MV-4-11 (cell line): ENCODE measurements around the gene PARD3B.

Source experiments
- DNase-seq: peaks from one replicate; lab custom pipeline; 2025; lab: John Stamatoyannopoulos, UW

PARD3B gene

GRCh38 chr2:204586444-204587180, 41.3 kb downstream of the PARD3B start:
- DNase-seq: no peak

GRCh38 chr2:204590063-204590462, 44.8 kb downstream of the PARD3B start:
- DNase-seq: no peak

- no peak for DNase-seq
Observed at GRCh38 chr2:204591225-204591624, 46.0 kb downstream of the PARD3B start.

- no peak for DNase-seq
Observed at GRCh38 chr2:204604061-204604460, 58.8 kb downstream of the PARD3B start.

GRCh38 chr2:204608237-204608939, 63.1 kb downstream of the PARD3B start:
- DNase-seq: no peak

- no peak for DNase-seq
Observed at GRCh38 chr2:204611017-204611631, 65.8 kb downstream of the PARD3B start.

GRCh38 chr2:204611764-204612163, 66.5 kb downstream of the PARD3B start:
- no peak for DNase-seq

- DNase-seq: no peak
Observed at GRCh38 chr2:204613635-204614034, 68.4 kb downstream of the PARD3B start.

GRCh38 chr2:204615456-204615855, 70.2 kb downstream of the PARD3B start:
- DNase-seq: no peak

GRCh38 chr2:204625135-204625534, 79.9 kb downstream of the PARD3B start:
- DNase-seq: no peak

- DNase-seq: no peak
Observed at GRCh38 chr2:204628926-204629712, 83.8 kb downstream of the PARD3B start.

GRCh38 chr2:204632410-204632809, 87.1 kb downstream of the PARD3B start:
- no peak for DNase-seq

- DNase-seq: no peak
Observed at GRCh38 chr2:204634564-204634963, 89.3 kb downstream of the PARD3B start.

GRCh38 chr2:204635478-204635877, 90.2 kb downstream of the PARD3B start:
- DNase-seq: no peak

- DNase-seq: no peak
Observed at GRCh38 chr2:204638471-204639194, 93.4 kb downstream of the PARD3B start.

- DNase-seq: no peak
Observed at GRCh38 chr2:204643326-204643725, 98.1 kb downstream of the PARD3B start.

- no peak for DNase-seq
Observed at GRCh38 chr2:204645018-204645773, 99.9 kb downstream of the PARD3B start.

GRCh38 chr2:204647626-204648025, 102.4 kb downstream of the PARD3B start:
- DNase-seq: no peak

GRCh38 chr2:204650611-204651010, 105.3 kb downstream of the PARD3B start:
- no peak for DNase-seq

- no peak for DNase-seq
Observed at GRCh38 chr2:204652063-204652462, 106.8 kb downstream of the PARD3B start.

GRCh38 chr2:204654669-204655068, 109.4 kb downstream of the PARD3B start:
- DNase-seq: no peak
